GM06990 (cell line): ENCODE results near the gene SSR3.

Source experiments
- DNase-seq: peaks from one replicate; pipeline ENCODE4 v3.0.0-alpha.2; 2011; ENCODE audit not compliant: insufficient read length; ENCODE audit errors: extremely low read depth
- H3K27me3 ChIP-seq: replicated peaks from 2 replicates; pipeline ENCODE4 v1.6.0; 2011; ENCODE audit warnings: low read length; ENCODE audit not compliant: control insufficient read depth, insufficient read depth
- H3K36me3 ChIP-seq: 2 replicates; pipeline ENCODE4 v1.5.1; 2011; ENCODE audit warnings: low read length; ENCODE audit not compliant: control insufficient read depth, insufficient read depth
- H3K4me3 ChIP-seq: replicated peaks from 2 replicates; pipeline ENCODE4 v1.5.1; 2011; ENCODE audit warnings: low read depth, mild to moderate bottlenecking, control low read depth, low read length
- TF ChIP-seq, protein P1 (sequence below): IDR thresholded peaks from 2 replicates; pipeline ENCODE4 v1.5.1; 2011; ENCODE audit warnings: low read length, control low read depth, mild to moderate bottlenecking, inconsistent platforms; ENCODE audit not compliant: insufficient read depth, poor library complexity, severe bottlenecking

SSR3 gene

DNA sequence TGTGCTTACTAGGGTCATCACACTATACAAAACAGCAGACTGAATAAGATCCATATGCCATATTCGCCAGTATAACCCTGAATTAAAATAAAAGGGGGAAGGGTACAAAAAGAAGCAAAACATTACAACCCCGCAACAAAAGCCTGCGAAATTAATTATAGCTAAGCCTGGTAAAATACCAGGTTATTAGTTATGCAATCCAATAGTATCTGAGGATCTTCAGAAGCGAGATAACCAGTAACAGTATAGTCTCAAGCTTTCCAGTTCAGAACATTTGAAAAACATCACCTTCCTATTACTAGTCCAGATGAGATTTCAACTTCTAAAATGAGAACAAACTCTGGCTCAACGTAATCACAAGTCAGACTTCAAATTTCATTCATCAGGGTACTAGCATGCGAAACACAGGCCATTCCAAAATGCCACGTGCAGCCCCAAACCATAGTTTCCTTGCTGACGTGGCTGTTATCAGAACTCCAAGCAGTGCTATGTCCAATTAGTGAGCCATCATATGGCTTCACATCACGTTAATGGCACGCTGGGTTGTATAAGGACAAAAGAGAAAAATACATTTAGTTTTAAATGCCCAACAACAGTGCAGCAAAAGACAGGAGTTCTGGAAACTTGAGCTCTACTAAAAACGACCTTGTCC lies 1.1 kb downstream of the SSR3 start:
- TF ChIP-seq, protein P1, sequence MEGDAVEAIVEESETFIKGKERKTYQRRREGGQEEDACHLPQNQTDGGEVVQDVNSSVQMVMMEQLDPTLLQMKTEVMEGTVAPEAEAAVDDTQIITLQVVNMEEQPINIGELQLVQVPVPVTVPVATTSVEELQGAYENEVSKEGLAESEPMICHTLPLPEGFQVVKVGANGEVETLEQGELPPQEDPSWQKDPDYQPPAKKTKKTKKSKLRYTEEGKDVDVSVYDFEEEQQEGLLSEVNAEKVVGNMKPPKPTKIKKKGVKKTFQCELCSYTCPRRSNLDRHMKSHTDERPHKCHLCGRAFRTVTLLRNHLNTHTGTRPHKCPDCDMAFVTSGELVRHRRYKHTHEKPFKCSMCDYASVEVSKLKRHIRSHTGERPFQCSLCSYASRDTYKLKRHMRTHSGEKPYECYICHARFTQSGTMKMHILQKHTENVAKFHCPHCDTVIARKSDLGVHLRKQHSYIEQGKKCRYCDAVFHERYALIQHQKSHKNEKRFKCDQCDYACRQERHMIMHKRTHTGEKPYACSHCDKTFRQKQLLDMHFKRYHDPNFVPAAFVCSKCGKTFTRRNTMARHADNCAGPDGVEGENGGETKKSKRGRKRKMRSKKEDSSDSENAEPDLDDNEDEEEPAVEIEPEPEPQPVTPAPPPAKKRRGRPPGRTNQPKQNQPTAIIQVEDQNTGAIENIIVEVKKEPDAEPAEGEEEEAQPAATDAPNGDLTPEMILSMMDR, result no peak
- peak overlapping the region; percentile 97 for H3K4me3 ChIP-seq
- no peak for DNase-seq
- no peaks in the 10 kb centered on the region for H3K27me3 ChIP-seq
- peaks cover 4% of the 10 kb centered on the region for H3K36me3 ChIP-seq

DNA sequence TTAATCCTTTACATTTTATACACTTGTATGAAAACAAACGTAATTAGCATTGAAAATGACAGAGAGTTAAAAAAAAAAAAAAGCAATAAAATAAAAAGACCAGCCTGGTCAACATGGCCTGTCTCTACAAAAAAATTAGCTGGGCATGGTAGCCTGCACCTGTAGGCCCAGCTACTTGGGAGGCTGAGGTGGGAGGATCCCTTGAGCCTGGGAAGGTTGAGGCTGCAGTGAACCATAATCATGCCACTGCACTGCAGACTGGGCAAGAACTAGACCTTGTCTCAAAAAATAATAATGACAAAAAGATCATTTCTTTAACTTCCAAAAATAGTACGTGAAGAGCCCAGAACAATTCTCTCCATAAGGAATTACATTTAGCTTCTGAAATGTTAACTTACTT lies 1.9 kb downstream of the SSR3 start:
- Histone ChIP-seq H3K36me3 (peaks cover 6% of the 10 kb centered on the region), H3K4me3 (peak overlapping the region; percentile 97), H3K27me3 (no peaks in the 10 kb centered on the region)
- DNase-seq, result no peak
- TF ChIP-seq, protein P1, result no peak

DNA sequence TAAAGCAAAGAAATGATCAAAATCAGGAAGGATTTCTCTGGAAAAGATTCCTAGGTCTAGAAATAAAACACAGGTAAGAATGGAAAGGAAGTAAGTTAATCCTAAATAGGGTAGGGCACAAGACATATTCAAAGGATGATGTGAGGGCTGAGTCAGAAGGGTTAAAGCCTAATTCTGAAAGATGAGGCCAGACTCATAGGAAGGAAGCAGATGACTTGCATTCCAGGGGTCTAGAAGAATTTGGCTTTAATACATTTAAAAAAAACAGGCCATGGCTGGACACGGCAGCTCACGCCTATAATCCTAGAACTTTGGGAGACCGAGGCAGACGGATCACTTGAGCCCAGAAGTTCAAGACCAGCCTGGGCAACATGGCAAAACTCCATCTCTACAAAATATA lies 3.2 kb downstream of the SSR3 start:
- DNase-seq, result no peak
- Histone ChIP-seq H3K27me3 (no peaks in the 10 kb centered on the region), H3K4me3 (no peak overlapping the region; the same call in 1 of the 2 replicates), H3K36me3 (peaks cover 8% of the 10 kb centered on the region)
- TF ChIP-seq, protein P1, result no peak

DNA sequence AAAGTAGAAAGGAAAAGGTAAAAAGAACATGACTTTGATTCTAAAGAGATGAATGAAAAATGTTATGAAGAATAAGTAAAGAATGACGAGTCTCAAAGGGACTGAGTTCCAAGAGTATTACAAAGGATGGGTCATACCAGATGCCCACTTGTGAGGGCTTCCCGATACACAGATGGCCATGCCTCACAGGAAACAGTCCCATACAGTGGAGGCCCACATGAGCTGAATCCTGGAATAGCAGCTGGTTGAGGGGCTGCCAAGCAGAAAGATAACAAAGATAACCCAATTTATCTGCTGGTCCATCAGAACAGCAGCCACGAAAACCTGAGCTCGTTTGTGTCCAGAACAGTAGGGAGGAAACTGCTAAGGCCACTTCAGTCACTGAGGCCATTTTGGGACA lies 3.7 kb downstream of the SSR3 start:
- H3K4me3 ChIP-seq, result no peak overlapping the region; the same call in 1 of the 2 replicates
- TF ChIP-seq, protein P1, result no peak
- no peaks in the 10 kb centered on the region for H3K27me3 ChIP-seq
- peaks cover 10% of the 10 kb centered on the region for H3K36me3 ChIP-seq
- DNase-seq, result no peak

DNA sequence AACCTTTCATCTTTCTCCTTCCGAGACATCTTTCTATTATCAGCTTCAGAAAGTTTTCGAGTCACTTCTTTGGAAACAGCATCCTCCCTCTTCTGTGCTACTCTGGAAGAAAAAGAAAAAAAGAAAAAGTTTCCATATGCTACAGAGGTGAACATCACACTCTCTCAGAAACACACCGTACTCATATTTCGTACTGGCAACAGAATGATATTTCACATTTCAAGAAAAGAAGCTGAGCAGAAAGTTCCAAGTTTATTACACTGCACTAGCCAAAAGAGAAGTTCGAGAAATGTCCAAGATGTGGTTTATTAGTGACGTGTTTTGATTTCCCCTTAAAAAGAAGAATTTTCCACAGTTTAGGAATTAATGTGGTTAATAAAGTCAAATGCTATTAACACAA lies 6.0 kb downstream of the SSR3 start:
- TF ChIP-seq, protein P1, result no peak
- Histone ChIP-seq H3K36me3 (peaks cover 10% of the 10 kb centered on the region), H3K27me3 (no peaks in the 10 kb centered on the region), H3K4me3 (no peak overlapping the region)
- no peak for DNase-seq
